NCI-H128 (cell line): ENCODE measurements around the gene RPS6KL1.

Source experiments
- DNase-seq: peaks from one replicate; lab custom pipeline; 2025; ENCODE audit not compliant: unreplicated experiment; lab: John Stamatoyannopoulos, UW

Gene RPS6KL1

GRCh38 chr14:74952697-74953484 lies 29.8 kb upstream of the RPS6KL1 start:
- peak; percentile 51 for DNase-seq

GRCh38 chr14:74952180-74952665 lies 29.2 kb upstream of the RPS6KL1 start:
- no peak for DNase-seq

DNA sequence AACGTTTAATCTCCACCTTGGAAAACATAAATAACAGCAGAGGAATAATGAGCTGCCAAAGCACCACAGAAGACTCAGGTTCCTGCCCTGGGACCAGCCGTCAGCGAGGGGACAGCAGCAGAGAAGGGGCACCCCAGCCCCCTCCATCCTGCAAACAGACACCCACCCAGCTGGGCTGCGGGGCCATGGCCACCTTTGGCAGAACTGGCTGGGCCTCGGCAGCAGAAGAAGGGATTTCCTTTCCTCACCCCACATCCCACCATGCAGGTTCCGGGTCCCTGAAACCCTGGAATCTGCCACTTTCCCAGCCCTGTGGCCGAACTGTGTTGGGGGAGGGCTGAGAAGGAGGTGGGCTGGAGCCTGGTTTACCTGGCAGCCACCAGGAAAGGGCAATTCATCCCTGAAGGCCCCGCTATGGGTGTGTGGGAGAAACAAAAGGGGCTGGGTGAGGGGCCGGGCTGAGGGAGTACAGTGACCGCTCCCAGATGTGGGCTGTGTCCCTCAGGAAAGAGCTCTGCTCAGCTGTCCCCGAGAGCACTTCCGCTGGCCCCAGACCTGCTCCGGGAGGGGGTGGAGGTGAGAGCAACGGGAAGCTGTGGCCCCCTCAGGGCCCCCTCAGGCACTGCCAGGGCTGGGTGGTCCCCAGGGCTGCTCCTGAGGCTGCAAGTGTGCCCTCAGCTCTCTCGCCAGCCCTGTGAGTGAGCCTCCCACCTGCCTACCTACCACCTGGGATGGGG lies 28.6 kb upstream of the RPS6KL1 start:
- DNase-seq, result no peak

GRCh38 chr14:74950795-74951442 lies 27.9 kb upstream of the RPS6KL1 start:
- no peak for DNase-seq

- DNase-seq, result no peak
Observed at GRCh38 chr14:74949859-74950573, 27.0 kb upstream of the RPS6KL1 start.

GRCh38 chr14:74949191-74949601 lies 26.1 kb upstream of the RPS6KL1 start:
- no peak for DNase-seq

- no peak for DNase-seq
Observed at GRCh38 chr14:74948228-74949175, 25.4 kb upstream of the RPS6KL1 start.

GRCh38 chr14:74947353-74948227 lies 24.5 kb upstream of the RPS6KL1 start:
- no peak for DNase-seq

DNA sequence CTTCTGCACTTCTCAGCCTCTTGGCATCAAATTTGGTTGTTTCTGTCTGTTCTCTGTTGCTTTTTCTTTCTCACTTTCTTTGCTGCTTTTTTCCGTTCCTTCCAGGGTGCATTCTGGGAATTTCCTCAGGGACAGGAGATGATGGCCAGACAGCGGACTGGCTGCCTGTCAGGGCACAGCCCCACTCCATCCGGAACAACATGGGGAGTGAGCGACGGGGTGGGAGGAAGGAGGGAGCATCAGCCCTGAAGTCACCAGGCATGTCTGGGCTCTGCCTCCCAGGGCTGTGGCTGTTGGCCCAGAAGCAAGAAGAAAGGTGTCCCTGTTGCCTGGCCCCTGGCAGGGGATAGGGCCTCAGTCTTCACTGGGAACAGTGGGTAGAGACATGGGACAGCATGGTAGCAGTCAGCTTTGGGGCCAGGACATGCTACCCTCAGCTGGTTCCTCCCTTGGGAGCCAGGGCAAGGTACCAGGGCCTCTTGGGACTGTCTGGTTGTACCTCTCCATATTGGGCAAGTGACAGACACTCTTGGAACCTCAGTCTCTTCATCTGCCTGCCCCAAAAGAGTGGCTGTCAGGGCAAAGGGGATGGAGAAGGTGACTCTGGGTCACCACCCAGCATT lies 23.7 kb upstream of the RPS6KL1 start:
- DNase-seq, result no peak

- DNase-seq, result peak; percentile 29
Observed at GRCh38 chr14:74945852-74946658, 23.0 kb upstream of the RPS6KL1 start.

GRCh38 chr14:74945261-74945851 lies 22.3 kb upstream of the RPS6KL1 start:
- DNase-seq, result no peak

DNA sequence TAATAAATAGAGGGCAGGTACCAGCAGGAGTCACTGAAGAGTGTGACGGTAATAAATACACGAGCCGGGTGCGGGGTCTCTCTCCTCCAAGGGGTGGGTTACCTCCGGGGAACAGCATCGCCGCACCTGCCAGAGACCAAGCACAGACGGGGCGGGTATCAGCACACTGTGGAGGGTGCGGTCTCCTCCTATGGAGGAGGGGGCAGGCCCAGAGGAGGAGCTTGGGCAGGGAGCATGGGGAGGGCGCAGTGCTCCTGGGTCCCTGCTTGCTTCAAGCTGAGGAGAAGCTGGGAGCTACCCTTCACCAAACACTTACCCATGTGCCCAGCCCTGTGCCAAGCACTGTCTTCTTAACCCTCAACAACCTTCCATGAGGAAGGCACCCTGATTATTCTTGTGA lies 19.5 kb upstream of the RPS6KL1 start:
- DNase-seq, result no peak

- DNase-seq, result no peak
Observed at GRCh38 chr14:74942181-74942580, 19.1 kb upstream of the RPS6KL1 start.

- DNase-seq, result no peak
Observed at GRCh38 chr14:74941676-74942097, 18.6 kb upstream of the RPS6KL1 start.

DNA sequence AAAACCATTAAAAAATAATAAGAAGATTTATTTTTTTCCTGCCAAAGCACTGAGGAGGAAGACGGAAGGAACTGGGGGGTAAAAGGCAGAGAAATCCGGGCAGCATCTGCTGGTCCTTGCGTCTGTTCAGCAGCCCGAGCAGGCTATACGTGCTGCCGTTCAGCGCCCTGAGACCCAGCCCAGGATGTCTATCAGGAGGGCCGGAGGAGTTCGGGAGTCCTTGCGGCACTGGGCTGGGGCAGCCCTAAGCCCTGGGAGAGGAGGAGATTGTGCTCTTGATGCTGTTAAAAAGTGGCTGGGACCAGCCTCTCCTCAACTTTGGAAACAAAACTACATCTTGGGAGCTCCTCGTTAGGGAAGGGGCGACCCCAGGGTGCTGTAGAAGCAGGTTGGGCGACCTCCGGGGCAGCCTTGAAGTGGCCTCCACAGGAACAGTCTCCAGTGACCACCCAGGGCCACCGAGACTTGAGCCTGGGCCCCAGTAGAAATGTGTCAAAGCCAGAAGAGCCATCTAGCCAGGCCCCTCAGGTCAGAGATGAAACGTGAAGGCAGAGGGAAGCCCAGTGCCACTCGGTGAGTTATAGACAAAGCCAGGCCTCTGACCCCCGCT lies 18.0 kb upstream of the RPS6KL1 start:
- DNase-seq, result no peak

DNA sequence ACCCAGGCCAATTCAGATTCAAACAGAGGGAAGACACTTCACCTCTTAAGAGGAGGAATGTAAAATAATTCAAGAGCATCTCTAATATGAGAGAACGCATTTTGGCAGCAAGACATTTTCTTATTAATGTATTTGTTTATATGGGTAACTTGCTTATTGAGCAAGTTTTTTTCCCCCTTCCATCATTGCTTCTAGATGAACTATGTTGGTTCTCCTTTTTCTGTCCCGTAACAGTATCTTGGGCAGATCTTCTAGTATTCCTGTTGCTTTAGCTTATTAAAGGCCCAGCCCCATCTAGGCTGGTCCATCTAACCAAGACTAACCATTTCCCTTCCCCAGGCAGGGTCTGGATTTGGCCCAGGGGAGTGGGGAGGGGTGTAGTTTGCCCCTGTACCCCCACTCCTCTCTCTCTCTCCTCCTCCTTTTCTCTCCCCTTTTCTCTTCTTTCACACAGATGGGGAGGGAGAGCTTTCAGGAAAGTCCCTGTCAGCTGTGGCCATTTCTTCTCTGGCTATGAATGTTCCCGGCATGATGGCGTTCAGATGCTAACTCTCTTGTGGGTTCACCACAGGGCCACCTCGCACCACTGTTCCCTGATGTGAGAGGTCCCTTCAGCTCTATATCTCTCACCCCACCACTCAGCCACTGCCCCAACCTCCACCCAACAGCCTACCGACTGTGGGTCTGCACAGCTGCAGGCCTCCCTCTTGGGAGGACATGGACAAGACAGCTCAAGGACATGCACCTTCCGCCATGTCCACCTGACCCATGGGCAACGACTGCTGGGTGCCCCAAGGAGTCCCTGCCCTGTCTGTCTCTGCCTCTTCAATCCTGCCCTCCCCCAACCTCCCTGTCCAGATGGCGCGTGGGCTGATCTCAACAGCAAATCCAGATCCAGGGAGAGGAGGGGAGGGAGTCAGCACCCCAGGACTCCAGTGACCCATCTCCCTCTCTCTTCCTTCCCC lies 15.8 kb upstream of the RPS6KL1 start:
- DNase-seq, result no peak
